H1 (cell line): ENCODE data around the gene TYMS.
A peak's percentile ranks its signal among the peaks of the same experiment; 100 is the strongest.

ENCODE experiments used
- CTCF ChIP-seq, 3 experiments: IDR thresholded peaks; 1 replicate in 2 of 3; 2 replicates in 1 of 3; pipeline versions ENCODE4 v1.5.1 to v1.6.1; 2011; ENCODE audit warnings: low read length in 3 of 3, mild to moderate bottlenecking in 3 of 3, inconsistent platforms in 2 of 3, low read depth in 1 of 3, moderate library complexity in 1 of 3; ENCODE audit not compliant: insufficient read depth in 1 of 3; ENCODE audit errors: control extremely low read depth in 1 of 3
- EP300 ChIP-seq, 2 experiments: IDR thresholded peaks; 1 replicate in 1 of 2; 2 replicates in 1 of 2; pipeline ENCODE4 v1.6.1; 2011 to 2012; ENCODE audit warnings: low read depth in 2 of 2, low read length in 2 of 2, mild to moderate bottlenecking in 2 of 2, borderline replicate concordance in 1 of 2, inconsistent platforms in 1 of 2, moderate library complexity in 1 of 2
- ZNF274 ChIP-seq: IDR thresholded peaks from 2 replicates; pipeline ENCODE4 v1.7.0; 2012; ENCODE audit warnings: low read length, borderline replicate concordance; ENCODE audit errors: extremely low read depth

DNA sequence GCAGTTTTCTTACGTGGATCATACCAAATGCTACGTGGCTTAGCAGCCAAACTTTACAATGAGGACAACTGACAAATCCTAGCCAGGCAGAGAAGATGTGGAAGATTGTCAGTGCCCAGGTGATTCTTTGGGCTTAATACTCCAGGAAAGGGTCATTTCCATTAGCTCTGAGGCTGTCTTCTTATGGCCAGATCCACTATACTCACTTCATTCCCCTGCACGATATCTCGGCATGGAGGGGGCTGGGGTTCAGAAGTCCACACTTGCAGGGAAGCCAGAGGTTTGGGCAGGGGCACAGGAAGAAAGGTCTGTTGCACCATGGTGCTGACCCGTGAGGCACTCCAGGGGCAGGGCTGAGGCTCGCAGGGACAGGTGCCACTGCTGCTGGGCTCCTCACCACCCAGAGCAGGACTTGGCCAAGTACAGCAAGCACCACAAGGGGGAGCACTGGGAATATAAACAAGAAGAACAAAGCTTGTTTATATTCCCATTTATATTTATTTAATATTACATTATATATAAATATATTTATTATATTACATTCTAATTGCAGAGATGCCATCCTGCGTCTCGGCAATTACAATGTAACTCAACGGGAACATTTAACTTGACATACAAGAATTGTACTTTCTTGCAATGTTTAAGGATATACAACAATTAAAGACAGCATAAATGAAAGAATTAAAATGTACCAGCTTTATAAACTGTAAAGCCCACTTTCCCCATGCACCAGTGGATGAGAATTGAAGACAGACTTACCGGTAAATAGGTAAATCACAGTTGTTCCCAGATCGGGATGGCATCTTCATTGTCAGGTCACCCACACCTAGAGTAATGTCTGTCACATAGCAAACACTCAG is 33.5 kb upstream of the TYMS start:
- TF ChIP-seq ZNF274: no peak
- no peak for TF ChIP-seq EP300 (IDR thresholded peaks at IDR 0.05; ENCODE audit: borderline replicate concordance in 1 of 2, low read depth in 2 of 2, low read length in 2 of 2)
- TF ChIP-seq CTCF (IDR thresholded peaks at IDR 0.05; ENCODE audit: control extremely low read depth in 1 of 3, insufficient read depth in 1 of 3, low read depth in 1 of 3, low read length in 3 of 3): peak; percentile 70 to 77 (median 76)
